Tibial nerve (tissue), 4 donors: ENCODE results near the gene F7.

Experiments
- EP300 ChIP-seq, 2 donors: sonication (generic); formaldehyde crosslinking; IDR thresholded peaks; one replicate each; pipeline ENCODE4 v1.6.1; 2017; ENCODE audit warnings: antibody characterized with exemption in 2 of 2, mild to moderate bottlenecking in 1 of 2
- TF ChIP-seq, protein P1 (sequence below), 5 experiments: fragments of 200-600 bp in 3 of 5; fragments of 450-650 bp in 2 of 5; sonication (generic) in 3 of 5; IDR thresholded peaks; one replicate each; pipeline ENCODE4 v1.5.1; 2016 to 2019; ENCODE audit warnings: antibody characterized with exemption in 5 of 5, mild to moderate bottlenecking in 3 of 5, moderate library complexity in 2 of 5

DNA sequence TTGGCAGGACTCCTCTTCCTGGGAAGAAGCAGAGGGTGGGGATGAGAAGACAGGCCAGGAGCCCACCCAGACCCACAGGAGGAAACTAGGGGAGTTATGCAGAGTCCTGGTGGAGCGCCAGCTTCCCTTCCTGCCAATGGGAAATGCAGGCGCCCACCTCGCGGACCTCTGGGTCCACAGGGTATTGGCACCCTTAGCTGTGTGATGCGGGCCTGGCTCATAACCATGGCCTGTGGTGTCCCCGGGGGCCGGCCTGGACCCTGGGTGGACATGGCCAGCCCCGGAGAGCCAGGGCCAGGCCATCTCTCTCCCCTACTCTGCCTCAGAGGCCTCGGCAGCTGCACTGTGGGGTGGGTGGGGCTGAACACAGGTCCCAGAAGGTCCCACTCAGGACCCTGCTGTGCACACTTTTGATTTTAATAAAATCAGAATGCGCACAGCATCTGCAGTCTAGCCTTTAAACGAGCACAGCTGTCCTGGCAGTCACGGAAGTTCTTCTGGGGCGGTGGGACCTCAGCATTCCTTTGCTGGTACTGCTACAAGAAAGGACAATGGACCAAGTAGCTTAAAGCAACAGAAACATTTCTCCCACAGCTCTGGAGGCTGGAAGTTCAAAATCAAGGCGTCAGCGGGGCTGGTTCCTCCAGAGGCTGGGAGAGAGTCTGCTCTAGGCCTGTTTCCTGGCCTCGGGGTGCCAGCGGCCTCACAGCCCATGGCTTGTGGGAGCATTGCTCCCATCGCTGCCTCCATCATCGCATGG is 18.8 kb downstream of the F7 start:
- TF ChIP-seq EP300 (IDR thresholded peaks at IDR 0.05) = no peak
- TF ChIP-seq, protein P1, sequence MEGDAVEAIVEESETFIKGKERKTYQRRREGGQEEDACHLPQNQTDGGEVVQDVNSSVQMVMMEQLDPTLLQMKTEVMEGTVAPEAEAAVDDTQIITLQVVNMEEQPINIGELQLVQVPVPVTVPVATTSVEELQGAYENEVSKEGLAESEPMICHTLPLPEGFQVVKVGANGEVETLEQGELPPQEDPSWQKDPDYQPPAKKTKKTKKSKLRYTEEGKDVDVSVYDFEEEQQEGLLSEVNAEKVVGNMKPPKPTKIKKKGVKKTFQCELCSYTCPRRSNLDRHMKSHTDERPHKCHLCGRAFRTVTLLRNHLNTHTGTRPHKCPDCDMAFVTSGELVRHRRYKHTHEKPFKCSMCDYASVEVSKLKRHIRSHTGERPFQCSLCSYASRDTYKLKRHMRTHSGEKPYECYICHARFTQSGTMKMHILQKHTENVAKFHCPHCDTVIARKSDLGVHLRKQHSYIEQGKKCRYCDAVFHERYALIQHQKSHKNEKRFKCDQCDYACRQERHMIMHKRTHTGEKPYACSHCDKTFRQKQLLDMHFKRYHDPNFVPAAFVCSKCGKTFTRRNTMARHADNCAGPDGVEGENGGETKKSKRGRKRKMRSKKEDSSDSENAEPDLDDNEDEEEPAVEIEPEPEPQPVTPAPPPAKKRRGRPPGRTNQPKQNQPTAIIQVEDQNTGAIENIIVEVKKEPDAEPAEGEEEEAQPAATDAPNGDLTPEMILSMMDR (IDR thresholded peaks at IDR 0.05) = no peak
